GM18870 (cell line): ENCODE data around the gene CA9.

Experiments used
- ATAC-seq: cut with Tn5 transposase; IDR thresholded peaks from one replicate; pipeline ENCODE4 v1.9.1; 2021; ENCODE audit warnings: moderate library complexity; ENCODE audit not compliant: unreplicated experiment

Gene CA9

DNA sequence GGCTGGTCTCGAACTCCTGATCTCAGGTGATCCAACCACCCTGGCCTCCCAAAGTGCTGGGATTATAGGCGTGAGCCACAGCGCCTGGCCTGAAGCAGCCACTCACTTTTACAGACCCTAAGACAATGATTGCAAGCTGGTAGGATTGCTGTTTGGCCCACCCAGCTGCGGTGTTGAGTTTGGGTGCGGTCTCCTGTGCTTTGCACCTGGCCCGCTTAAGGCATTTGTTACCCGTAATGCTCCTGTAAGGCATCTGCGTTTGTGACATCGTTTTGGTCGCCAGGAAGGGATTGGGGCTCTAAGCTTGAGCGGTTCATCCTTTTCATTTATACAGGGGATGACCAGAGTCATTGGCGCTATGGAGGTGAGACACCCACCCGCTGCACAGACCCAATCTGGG, 1.5 kb downstream of the CA9 start:
- ATAC-seq = no peak

DNA sequence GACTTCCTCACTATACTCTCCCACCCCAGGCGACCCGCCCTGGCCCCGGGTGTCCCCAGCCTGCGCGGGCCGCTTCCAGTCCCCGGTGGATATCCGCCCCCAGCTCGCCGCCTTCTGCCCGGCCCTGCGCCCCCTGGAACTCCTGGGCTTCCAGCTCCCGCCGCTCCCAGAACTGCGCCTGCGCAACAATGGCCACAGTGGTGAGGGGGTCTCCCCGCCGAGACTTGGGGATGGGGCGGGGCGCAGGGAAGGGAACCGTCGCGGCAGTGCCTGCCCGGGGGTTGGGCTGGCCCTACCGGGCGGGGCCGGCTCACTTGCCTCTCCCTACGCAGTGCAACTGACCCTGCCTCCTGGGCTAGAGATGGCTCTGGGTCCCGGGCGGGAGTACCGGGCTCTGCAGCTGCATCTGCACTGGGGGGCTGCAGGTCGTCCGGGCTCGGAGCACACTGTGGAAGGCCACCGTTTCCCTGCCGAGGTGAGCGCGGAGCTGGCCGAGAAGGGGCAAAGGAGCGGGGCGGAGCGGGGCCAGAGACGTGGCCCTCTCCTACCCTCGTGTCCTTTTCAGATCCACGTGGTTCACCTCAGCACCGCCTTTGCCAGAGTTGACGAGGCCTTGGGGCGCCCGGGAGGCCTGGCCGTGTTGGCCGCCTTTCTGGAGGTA, 2.1 kb downstream of the CA9 start:
- no peak for ATAC-seq

- no peak for ATAC-seq
Observed at GRCh38 chr9:35679091-35679490, 5.4 kb downstream of the CA9 start.

- no peak for ATAC-seq
Observed at GRCh38 chr9:35679766-35680330, 6.1 kb downstream of the CA9 start.

DNA sequence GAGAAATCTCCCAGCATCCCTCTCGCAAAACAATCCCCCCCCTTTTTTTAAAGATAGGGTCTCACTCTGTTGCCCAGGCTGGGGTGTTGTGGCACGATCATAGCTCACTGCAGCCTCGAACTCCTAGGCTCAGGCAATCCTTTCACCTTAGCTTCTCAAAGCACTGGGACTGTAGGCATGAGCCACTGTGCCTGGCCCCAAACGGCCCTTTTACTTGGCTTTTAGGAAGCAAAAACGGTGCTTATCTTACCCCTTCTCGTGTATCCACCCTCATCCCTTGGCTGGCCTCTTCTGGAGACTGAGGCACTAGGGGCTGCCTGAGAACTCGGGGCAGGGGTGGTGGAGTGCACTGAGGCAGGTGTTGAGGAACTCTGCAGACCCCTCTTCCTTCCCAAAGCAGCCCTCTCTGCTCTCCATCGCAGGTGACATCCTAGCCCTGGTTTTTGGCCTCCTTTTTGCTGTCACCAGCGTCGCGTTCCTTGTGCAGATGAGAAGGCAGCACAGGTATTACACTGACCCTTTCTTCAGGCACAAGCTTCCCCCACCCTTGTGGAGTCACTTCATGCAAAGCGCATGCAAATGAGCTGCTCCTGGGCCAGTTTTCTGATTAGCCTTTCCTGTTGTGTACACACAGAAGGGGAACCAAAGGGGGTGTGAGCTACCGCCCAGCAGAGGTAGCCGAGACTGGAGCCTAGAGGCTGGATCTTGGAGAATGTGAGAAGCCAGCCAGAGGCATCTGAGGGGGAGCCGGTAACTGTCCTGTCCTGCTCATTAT, 6.8 kb downstream of the CA9 start:
- no peak for ATAC-seq

GRCh38 chr9:35681341-35682002, 7.7 kb downstream of the CA9 start:
- no peak for ATAC-seq

GRCh38 chr9:35682051-35682450, 8.3 kb downstream of the CA9 start:
- no peak for ATAC-seq

- no peak for ATAC-seq
Observed at GRCh38 chr9:35682520-35683315, 9.0 kb downstream of the CA9 start.

- ATAC-seq = no peak
Observed at GRCh38 chr9:35683323-35683722, 9.6 kb downstream of the CA9 start.

- ATAC-seq = no peak
Observed at GRCh38 chr9:35684921-35685320, 11.2 kb downstream of the CA9 start.

GRCh38 chr9:35685506-35685905, 11.8 kb downstream of the CA9 start:
- ATAC-seq = no peak

GRCh38 chr9:35686222-35687203, 12.8 kb downstream of the CA9 start:
- no peak for ATAC-seq

DNA sequence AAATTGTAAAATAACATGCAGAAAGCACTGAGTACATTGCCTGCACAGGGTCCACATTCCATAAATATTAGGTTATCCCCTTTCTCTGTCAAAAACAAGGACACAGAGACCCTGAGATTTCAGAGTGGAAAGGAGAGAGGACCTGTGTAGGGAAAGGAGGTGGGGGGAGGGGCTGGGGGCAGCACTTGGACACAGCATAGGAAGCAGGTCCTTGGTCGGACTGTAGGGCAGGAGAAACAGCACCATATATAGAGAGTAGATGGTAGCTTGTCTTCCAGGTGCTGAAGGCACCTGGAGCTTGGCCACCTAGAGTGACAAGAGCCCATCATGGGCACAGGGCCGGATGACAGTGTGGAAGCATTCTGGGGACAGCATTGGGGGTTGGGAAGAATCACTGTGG, 13.6 kb downstream of the CA9 start:
- no peak for ATAC-seq

- ATAC-seq = no peak
Observed at GRCh38 chr9:35687972-35688557, 14.3 kb downstream of the CA9 start.

DNA sequence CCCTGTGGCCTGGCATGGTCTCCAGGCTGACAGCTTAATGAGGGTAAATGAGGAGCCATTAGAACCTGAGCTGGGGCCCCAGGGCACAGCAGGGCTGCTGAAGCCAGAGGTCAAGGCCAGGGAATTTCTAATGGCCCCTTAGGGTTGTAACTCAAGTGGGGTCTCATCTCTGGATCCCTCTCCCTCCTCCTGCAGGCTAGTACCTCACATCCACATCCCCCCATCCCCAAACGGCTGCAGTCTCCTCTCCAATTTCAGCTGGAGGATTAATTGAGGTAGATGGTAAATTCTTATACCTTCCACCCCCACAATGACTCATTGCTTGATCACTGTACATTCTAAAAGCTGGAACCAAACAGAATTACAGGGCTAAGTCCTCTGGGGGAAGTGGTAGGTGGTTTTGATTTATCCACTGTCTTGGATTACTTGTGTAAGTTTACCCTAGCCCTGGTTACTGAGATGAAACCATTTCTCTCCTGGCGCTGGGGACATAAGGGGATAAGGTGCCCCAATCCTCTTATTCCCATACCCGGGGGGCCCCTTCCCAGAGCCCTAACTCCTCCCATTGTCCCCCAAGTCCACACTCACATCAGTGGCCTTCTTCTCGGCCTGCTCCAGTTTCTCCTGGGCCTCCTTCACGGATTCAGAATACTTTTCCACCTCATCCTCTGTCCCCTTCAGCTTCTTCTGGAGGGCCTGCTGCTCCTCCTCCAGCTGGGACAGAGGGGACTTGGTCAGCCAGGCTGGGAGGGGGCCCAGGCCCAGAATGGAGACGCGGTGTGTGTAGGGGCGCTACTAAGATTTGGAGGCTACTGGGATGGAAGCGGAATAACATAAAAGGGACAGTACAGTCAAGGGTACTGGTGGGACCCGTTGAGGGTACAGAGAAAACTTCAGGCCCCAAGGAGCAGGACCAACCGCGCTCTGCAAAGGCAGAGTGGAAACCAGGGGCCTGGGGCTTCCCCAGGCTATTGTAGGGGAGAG, 15.1 kb downstream of the CA9 start:
- ATAC-seq = no peak

DNA sequence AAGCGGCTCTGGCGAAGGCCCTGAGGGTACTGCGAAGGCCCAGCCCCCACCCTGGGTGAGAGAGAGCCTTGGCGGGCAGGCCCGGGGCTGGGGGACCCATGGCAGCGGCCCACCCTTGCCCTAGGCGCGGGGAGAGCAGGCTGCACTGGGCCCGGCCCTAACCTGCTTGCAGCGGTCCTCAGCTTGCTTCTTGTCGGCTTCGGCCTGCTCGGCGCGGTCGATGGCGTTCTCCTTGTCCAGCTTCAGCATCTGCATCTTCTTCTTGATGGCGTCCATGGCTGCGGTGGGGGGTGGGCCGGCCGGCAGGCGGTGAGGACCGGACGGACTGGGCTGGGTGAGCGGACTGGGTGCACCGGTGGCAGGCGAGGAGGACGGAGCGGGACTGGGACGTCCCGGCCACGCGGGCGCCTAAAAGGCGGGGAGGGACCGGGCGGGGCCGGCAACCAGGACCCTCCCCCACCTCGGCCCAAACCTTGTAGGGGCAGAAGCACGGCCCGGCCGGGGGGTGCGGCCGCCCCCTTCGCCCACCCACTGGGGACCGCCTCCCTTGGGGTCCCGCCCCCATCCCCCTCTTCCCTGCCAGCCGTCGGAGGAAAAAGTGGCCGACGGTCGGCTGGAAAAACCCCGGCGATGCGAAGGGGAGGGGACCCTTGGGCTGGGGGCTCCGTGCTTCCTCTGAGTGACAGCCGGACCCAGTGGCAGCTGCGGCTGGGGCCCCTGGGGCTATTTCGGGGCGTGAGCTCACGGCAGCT, 16.0 kb downstream of the CA9 start, which contains the start of gene TPM2:
TPM2 (minus strand) TSS at position 384 of the 752 bp plus-strand sequence; CDS start at position 276, 108 bp downstream.
- ATAC-seq = no peak

DNA sequence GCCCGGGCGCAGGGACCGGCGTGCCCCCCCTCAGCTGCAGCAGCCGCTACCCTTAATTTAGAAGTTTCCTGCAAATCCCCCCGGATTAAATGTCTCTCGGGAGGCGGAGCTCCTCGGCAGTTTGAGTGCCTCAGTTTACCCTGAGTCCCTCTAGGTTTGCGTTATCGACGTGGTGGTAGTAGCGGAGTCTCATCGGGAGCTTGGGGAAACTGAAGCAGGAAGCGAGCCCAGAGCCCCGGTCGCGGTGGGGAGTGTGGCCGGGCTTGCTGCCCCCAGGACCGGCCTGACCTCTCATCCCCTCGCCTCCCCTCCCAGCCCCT, 16.5 kb downstream of the CA9 start:
- no peak for ATAC-seq
